Spinal cord (tissue), 10 donors: Measurements from ENCODE around the gene C1QL2. TPM values are rescaled to one million over a fixed set of nuclear protein-coding genes. Genes with fewer than 3 reads are reported as not detected.

Experiments
- DNase-seq, 6 donors: peaks; one replicate each; pipeline versions ENCODE4 v3.0.0 to v3.0.0-alpha.2; 2013 to 2015; ENCODE audit warnings: low spot score in 6 of 6, low read depth in 4 of 6
- H3K27ac ChIP-seq: one replicate; pipeline ENCODE4 v1.5.1; 2013; ENCODE audit warnings: low read depth, low read length, control low read depth
- H3K27me3 ChIP-seq: one replicate; pipeline ENCODE4 v1.6.1; 2013; ENCODE audit warnings: low read length; ENCODE audit not compliant: control insufficient read depth, insufficient read depth
- H3K36me3 ChIP-seq: one replicate; pipeline ENCODE4 v1.6.1; 2013; ENCODE audit warnings: low read length; ENCODE audit not compliant: control insufficient read depth, insufficient read depth
- H3K4me1 ChIP-seq: one replicate; pipeline ENCODE4 v1.6.1; 2013; ENCODE audit warnings: low read length; ENCODE audit not compliant: control insufficient read depth, insufficient read depth
- H3K4me3 ChIP-seq: one replicate; pipeline ENCODE4 v1.5.1; 2013; ENCODE audit warnings: low read depth, low read length, control low read depth
- H3K9me3 ChIP-seq: one replicate; pipeline ENCODE4 v1.6.1; 2013; ENCODE audit warnings: low read length; ENCODE audit not compliant: control insufficient read depth, insufficient read depth
- WGBS: methylation state at CpG from one replicate; pipeline ENCODE4 v1.1.5; 2013; ENCODE audit warnings: missing lambda C conversion rate; ENCODE audit not compliant: insufficient coverage; 5-methylcytosine and 5-hydroxymethylcytosine counted together
- polyA plus RNA-seq, 2 donors: library from polyadenylated mRNA; unstranded; fragments of 120-200 nt; gene quantifications; one replicate each; pipeline ENCODE4 v1.2.1, GENCODE V29; 2013; ENCODE audit not compliant: insufficient read length in 2 of 2
- total RNA-seq, 2 donors: library from RNA; depleted of rRNA in 1 of 2; stranded (reverse); fragments of 120-200 nt in 1 of 2; fragments of >200 nt in 1 of 2; gene quantifications; one replicate each; pipeline versions ENCODE4 v1.2.3 to v1.2.4, GENCODE V29; 2013 to 2014
- donor health status: healthy.

The C1QL2 gene
- total and polyA plus RNA-seq, 4 donors, result 0.11 to 0.74 (median 0.34) TPM

- Histone ChIP-seq H3K4me3 (no peak overlapping the region), H3K36me3 (no peaks in the 10 kb centered on the region), H3K27ac (no peak overlapping the region), H3K9me3 (no peaks in the 10 kb centered on the region), H3K4me1 (peaks cover 13% of the 10 kb centered on the region), H3K27me3 (no peaks in the 10 kb centered on the region)
- 86% methylated on average over 3 of the region's 5 CpGs for WGBS
- DNase-seq, result no peak
Measured at GRCh38 chr2:119180892-119181291, 22.3 kb upstream of the C1QL2 start.

- Histone ChIP-seq H3K9me3 (no peaks in the 10 kb centered on the region), H3K4me3 (no peak overlapping the region), H3K4me1 (peaks cover 13% of the 10 kb centered on the region), H3K27ac (no peak overlapping the region), H3K27me3 (no peaks in the 10 kb centered on the region), H3K36me3 (no peaks in the 10 kb centered on the region)
- DNase-seq, result peak in 1 of 6 donors; percentile 52
- WGBS, result 62% methylated on average over 6 of the region's 7 CpGs
Measured at GRCh38 chr2:119179991-119180390, 21.4 kb upstream of the C1QL2 start.

GRCh38 chr2:119179202-119179601, 20.7 kb upstream of the C1QL2 start:
- 66% methylated on average over 2 of the region's 2 CpGs for WGBS
- Histone ChIP-seq H3K27me3 (no peaks in the 10 kb centered on the region), H3K9me3 (no peaks in the 10 kb centered on the region), H3K27ac (no peak overlapping the region), H3K36me3 (no peaks in the 10 kb centered on the region), H3K4me1 (peaks cover 13% of the 10 kb centered on the region), H3K4me3 (no peak overlapping the region)
- DNase-seq, result no peak

- no peak overlapping the region for H3K4me3 ChIP-seq
- no peaks in the 10 kb centered on the region for H3K36me3 ChIP-seq
- H3K9me3 ChIP-seq, result no peaks in the 10 kb centered on the region
- H3K27ac ChIP-seq, result no peak overlapping the region
- H3K4me1 ChIP-seq, result peaks cover 13% of the 10 kb centered on the region
- no peaks in the 10 kb centered on the region for H3K27me3 ChIP-seq
- no peak for DNase-seq
- 97% methylated on average over 6 of the region's 6 CpGs for WGBS
Measured at GRCh38 chr2:119178776-119179175, 20.2 kb upstream of the C1QL2 start.

GRCh38 chr2:119177838-119178190, 19.3 kb upstream of the C1QL2 start:
- H3K27me3 ChIP-seq, result no peaks in the 10 kb centered on the region
- H3K9me3 ChIP-seq, result no peaks in the 10 kb centered on the region
- no peaks in the 10 kb centered on the region for H3K36me3 ChIP-seq
- H3K4me1 ChIP-seq, result peaks cover 13% of the 10 kb centered on the region
- no peak for DNase-seq
- 80% methylated on average over 3 of the region's 4 CpGs for WGBS
- H3K27ac ChIP-seq, result no peak overlapping the region
- H3K4me3 ChIP-seq, result no peak overlapping the region

- H3K9me3 ChIP-seq, result no peaks in the 10 kb centered on the region
- no peaks in the 10 kb centered on the region for H3K36me3 ChIP-seq
- 87% methylated on average over 9 of the region's 12 CpGs for WGBS
Measured at GRCh38 chr2:119177171-119177837, 18.8 kb upstream of the C1QL2 start.

GRCh38 chr2:119175517-119175916, 17.0 kb upstream of the C1QL2 start:
- H3K36me3 ChIP-seq, result no peaks in the 10 kb centered on the region
- no peaks in the 10 kb centered on the region for H3K9me3 ChIP-seq
- H3K4me3 ChIP-seq, result no peak overlapping the region
- H3K27ac ChIP-seq, result no peak overlapping the region
- no peak for DNase-seq
- H3K27me3 ChIP-seq, result no peaks in the 10 kb centered on the region
- no peaks in the 10 kb centered on the region for H3K4me1 ChIP-seq
- 97% methylated on average over 5 of the region's 10 CpGs for WGBS

More at GRCh38 chr2:119177171-119177837, 18.8 kb upstream of the C1QL2 start:
- Histone ChIP-seq H3K27ac (no peak overlapping the region), H3K4me3 (no peak overlapping the region), H3K27me3 (no peaks in the 10 kb centered on the region), H3K4me1 (peaks cover 13% of the 10 kb centered on the region)
- no peak for DNase-seq

GRCh38 chr2:119174993-119175347, 16.4 kb upstream of the C1QL2 start:
- Histone ChIP-seq H3K36me3 (no peaks in the 10 kb centered on the region), H3K9me3 (no peaks in the 10 kb centered on the region), H3K4me1 (no peaks in the 10 kb centered on the region), H3K27ac (no peak overlapping the region), H3K4me3 (no peak overlapping the region), H3K27me3 (no peaks in the 10 kb centered on the region)
- DNase-seq, result no peak
- WGBS, result 89% methylated on average over 3 of the region's 6 CpGs

GRCh38 chr2:119174216-119174992, 15.9 kb upstream of the C1QL2 start:
- H3K4me1 ChIP-seq, result no peaks in the 10 kb centered on the region
- DNase-seq, result no peak
- WGBS, result 72% methylated on average over 22 of the region's 22 CpGs

GRCh38 chr2:119173556-119174060, 15.1 kb upstream of the C1QL2 start:
- Histone ChIP-seq H3K4me3 (no peak overlapping the region), H3K27me3 (peaks cover 6% of the 10 kb centered on the region), H3K36me3 (no peaks in the 10 kb centered on the region), H3K4me1 (no peaks in the 10 kb centered on the region), H3K9me3 (no peaks in the 10 kb centered on the region), H3K27ac (no peak overlapping the region)
- DNase-seq, result no peak
- WGBS, result 97% methylated on average over 7 of the region's 14 CpGs

More at GRCh38 chr2:119174216-119174992, 15.9 kb upstream of the C1QL2 start:
- no peak overlapping the region for H3K4me3 ChIP-seq
- peaks cover 2% of the 10 kb centered on the region for H3K27me3 ChIP-seq
- H3K36me3 ChIP-seq, result no peaks in the 10 kb centered on the region
- no peaks in the 10 kb centered on the region for H3K9me3 ChIP-seq
- no peak overlapping the region for H3K27ac ChIP-seq
